Rectal smooth muscle tissue (tissue), 1 donor: ENCODE data around the gene COLEC11.
"Not testable (repeated sequence)": the region's sequence is repeated elsewhere in the genome, so short reads cannot be mapped to it uniquely, and the experiment has no call there.

Experiments used
- H3K27ac ChIP-seq: one replicate; pipeline ENCODE4 v1.7.0; 2013; ENCODE audit warnings: low read depth, low read length, inconsistent platforms
- H3K27me3 ChIP-seq: one replicate; pipeline ENCODE4 v1.7.0; 2013; ENCODE audit warnings: low read length; ENCODE audit not compliant: control insufficient read depth, insufficient read depth
- H3K36me3 ChIP-seq: one replicate; pipeline ENCODE4 v1.7.0; 2013; ENCODE audit warnings: low read length; ENCODE audit not compliant: control insufficient read depth, insufficient read depth
- H3K4me1 ChIP-seq: one replicate; pipeline ENCODE4 v1.7.0; 2013; ENCODE audit warnings: low read length; ENCODE audit not compliant: control insufficient read depth, insufficient read depth
- H3K4me3 ChIP-seq: one replicate; pipeline ENCODE4 v1.7.0; 2013; ENCODE audit warnings: low read length
- H3K9ac ChIP-seq: one replicate; pipeline ENCODE4 v1.7.0; 2013; ENCODE audit warnings: low read length

Gene COLEC11

GRCh38 chr2:3574155-3574554, 20.8 kb upstream of the COLEC11 start:
- Histone ChIP-seq H3K9ac (no peak overlapping the region), H3K36me3 (peaks cover 13% of the 10 kb centered on the region), H3K27ac (no peak overlapping the region), H3K4me3 (peak overlapping the region; percentile 80), H3K4me1 (peaks cover 14% of the 10 kb centered on the region), H3K27me3 (no peaks in the 10 kb centered on the region)

- H3K27me3 ChIP-seq: no peaks in the 10 kb centered on the region
- peak overlapping the region; percentile 79 for H3K4me3 ChIP-seq
- H3K9ac ChIP-seq: peak overlapping the region; percentile 76
- H3K4me1 ChIP-seq: peaks cover 14% of the 10 kb centered on the region
- H3K27ac ChIP-seq: peak overlapping the region; percentile 91
- peaks cover 16% of the 10 kb centered on the region for H3K36me3 ChIP-seq
These were observed 19.2 kb upstream of the COLEC11 start for GRCh38 chr2:3575534-3576262.

GRCh38 chr2:3576263-3576630, 18.7 kb upstream of the COLEC11 start:
- H3K9ac ChIP-seq: peak overlapping the region; percentile 76
- not testable (repeated sequence) for H3K27me3 ChIP-seq
- H3K4me3 ChIP-seq: peak overlapping the region; percentile 79
- peaks cover 16% of the 10 kb centered on the region for H3K36me3 ChIP-seq
- H3K27ac ChIP-seq: peak overlapping the region; percentile 91
- peaks cover 14% of the 10 kb centered on the region for H3K4me1 ChIP-seq

GRCh38 chr2:3578987-3579386, 15.9 kb upstream of the COLEC11 start:
- Histone ChIP-seq H3K4me3 (no peak overlapping the region), H3K9ac (no peak overlapping the region), H3K27ac (no peak overlapping the region), H3K4me1 (peaks cover 14% of the 10 kb centered on the region), H3K36me3 (peaks cover 23% of the 10 kb centered on the region), H3K27me3 (no peaks in the 10 kb centered on the region)

GRCh38 chr2:3580449-3580848, 14.5 kb upstream of the COLEC11 start:
- Histone ChIP-seq H3K9ac (no peak overlapping the region), H3K27me3 (no peaks in the 10 kb centered on the region), H3K4me3 (no peak overlapping the region), H3K36me3 (peaks cover 25% of the 10 kb centered on the region), H3K27ac (no peak overlapping the region), H3K4me1 (peaks cover 19% of the 10 kb centered on the region)

GRCh38 chr2:3581367-3582262, 13.3 kb upstream of the COLEC11 start:
- H3K36me3 ChIP-seq: peaks cover 23% of the 10 kb centered on the region

GRCh38 chr2:3584076-3584475, 10.8 kb upstream of the COLEC11 start:
- Histone ChIP-seq H3K4me3 (no peak overlapping the region), H3K27ac (no peak overlapping the region), H3K4me1 (peaks cover 5% of the 10 kb centered on the region), H3K36me3 (peaks cover 13% of the 10 kb centered on the region), H3K9ac (no peak overlapping the region), H3K27me3 (no peaks in the 10 kb centered on the region)

More at GRCh38 chr2:3581367-3582262, 13.3 kb upstream of the COLEC11 start:
- peaks cover 12% of the 10 kb centered on the region for H3K4me1 ChIP-seq
- no peak overlapping the region for H3K4me3 ChIP-seq
- H3K9ac ChIP-seq: no peak overlapping the region
- H3K27me3 ChIP-seq: no peaks in the 10 kb centered on the region
- H3K27ac ChIP-seq: no peak overlapping the region

GRCh38 chr2:3584608-3585260, 10.2 kb upstream of the COLEC11 start:
- H3K4me3 ChIP-seq: peak overlapping the region; percentile 8
- H3K27me3 ChIP-seq: no peaks in the 10 kb centered on the region
- H3K4me1 ChIP-seq: peaks cover 5% of the 10 kb centered on the region
- peak overlapping the region; percentile 85 for H3K27ac ChIP-seq
- no peak overlapping the region for H3K9ac ChIP-seq
- H3K36me3 ChIP-seq: peaks cover 13% of the 10 kb centered on the region

- Histone ChIP-seq H3K36me3 (peaks cover 9% of the 10 kb centered on the region), H3K27ac (peak overlapping the region; percentile 85), H3K9ac (no peak overlapping the region), H3K4me1 (peaks cover 5% of the 10 kb centered on the region), H3K27me3 (no peaks in the 10 kb centered on the region), H3K4me3 (peak overlapping the region; percentile 8)
These were observed 9.4 kb upstream of the COLEC11 start for GRCh38 chr2:3585261-3586109.

- Histone ChIP-seq H3K4me3 (no peak overlapping the region), H3K27me3 (no peaks in the 10 kb centered on the region), H3K36me3 (peaks cover 9% of the 10 kb centered on the region), H3K4me1 (peaks cover 5% of the 10 kb centered on the region), H3K9ac (no peak overlapping the region), H3K27ac (peak overlapping the region; percentile 85)
These were observed 8.7 kb upstream of the COLEC11 start for GRCh38 chr2:3586220-3586619.

GRCh38 chr2:3587021-3587420, 7.9 kb upstream of the COLEC11 start:
- peaks cover 2% of the 10 kb centered on the region for H3K36me3 ChIP-seq
- no peak overlapping the region for H3K27ac ChIP-seq
- H3K4me3 ChIP-seq: no peak overlapping the region
- H3K9ac ChIP-seq: no peak overlapping the region
- no peaks in the 10 kb centered on the region for H3K27me3 ChIP-seq
- peaks cover 5% of the 10 kb centered on the region for H3K4me1 ChIP-seq
